ENCODE data around the gene CDC37L1.
A peak's percentile ranks its signal among the peaks of the same experiment; 100 is the strongest.

Gene CDC37L1

DNA sequence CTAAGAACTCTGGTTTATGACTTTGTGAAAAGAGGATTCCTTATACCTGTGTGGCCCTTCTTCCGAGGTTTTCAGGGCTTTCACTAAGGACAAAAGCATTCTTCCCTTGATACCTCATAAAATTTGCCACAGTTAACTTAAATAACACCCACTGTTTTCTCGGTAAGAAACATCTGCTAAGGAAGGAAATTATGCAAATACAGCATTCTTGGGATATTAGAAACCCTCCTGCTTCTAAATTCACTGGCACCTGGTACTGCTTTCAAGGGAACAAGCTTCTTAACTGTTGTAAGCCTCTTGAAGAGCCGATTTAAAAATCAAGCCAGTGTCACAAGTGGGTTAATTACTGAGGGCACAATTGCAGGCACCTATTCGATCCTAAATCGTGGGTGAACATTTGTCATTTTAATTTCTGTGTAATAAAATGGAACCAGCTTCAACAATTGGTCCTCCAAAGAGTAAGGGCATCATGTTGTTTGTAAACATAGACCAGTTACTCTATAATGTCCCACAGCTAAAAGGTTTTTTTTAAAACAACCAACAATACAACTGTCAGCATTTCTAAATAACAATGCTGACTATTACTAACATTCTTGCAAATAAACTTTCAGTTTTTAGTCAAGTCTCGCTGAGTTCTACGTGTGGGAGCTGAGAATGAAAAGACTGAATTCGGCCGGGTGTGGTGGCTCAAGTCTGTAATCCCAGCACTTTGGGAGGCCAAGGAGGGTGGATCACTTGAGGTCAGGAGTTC lies 35.1 kb downstream of the CDC37L1 start:
- DNase-seq (ENCODE audit: low read depth, low spot score): no peak

DNA sequence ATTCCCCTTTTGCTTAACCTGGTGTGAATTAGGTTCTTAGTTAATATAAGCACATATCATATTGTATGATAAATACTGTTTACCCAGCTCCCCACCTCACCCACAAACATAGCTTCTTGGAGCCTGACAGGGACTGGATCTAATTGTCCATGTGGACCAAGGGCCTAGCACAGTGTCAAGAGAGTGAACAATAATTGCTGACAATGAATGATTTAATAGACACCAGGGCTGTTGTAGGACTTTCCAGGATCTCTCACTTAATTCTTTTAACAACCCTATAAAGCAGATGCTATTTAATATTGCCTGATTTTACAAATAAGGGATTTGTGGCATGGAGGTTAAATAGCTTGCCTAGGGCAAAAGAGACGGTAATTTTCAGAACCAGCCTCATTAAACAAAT lies 36.8 kb downstream of the CDC37L1 start:
- no peak for DNase-seq (ENCODE audit: low read depth, low spot score)

DNA sequence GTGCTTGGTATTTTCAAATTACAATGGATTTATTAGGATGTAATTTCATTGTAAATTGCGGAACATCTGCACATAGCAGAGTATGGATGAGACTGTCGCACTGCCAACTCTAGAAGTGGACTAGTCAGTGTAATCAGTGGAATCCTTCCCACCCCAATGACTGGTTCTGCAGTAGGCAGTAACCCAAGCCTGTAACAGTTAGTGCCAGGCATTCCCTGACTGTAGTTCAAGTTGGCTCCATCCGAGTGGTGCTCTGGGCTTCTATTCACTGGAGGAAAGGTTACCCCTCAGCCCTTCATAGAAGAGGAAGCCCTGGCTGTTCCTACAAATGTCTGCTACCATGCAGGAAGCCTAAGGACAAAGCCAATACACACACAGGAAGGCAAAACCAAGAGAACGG lies 38.4 kb downstream of the CDC37L1 start:
- DNase-seq (ENCODE audit: low read depth, low spot score): no peak

DNA sequence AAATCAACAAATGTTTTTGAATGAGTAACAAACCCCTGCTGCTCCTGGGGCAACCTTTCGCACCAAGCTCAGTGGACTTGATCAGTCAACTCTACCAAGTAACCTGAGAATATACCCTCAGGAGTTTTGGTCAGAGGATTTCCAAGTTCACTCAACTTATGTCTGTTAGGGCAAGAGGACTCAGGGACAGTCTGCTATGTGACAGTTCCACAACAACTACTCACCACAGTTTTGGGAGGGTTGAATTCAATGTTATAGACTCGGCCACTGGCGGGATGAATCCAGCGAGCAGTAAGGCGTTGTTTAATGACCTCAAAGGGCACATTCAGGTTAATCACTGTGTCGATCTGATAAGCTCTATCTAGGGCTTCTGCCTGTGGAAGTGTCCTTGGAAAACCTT lies 39.5 kb downstream of the CDC37L1 start:
- DNase-seq (ENCODE audit: low read depth, low spot score): no peak

DNA sequence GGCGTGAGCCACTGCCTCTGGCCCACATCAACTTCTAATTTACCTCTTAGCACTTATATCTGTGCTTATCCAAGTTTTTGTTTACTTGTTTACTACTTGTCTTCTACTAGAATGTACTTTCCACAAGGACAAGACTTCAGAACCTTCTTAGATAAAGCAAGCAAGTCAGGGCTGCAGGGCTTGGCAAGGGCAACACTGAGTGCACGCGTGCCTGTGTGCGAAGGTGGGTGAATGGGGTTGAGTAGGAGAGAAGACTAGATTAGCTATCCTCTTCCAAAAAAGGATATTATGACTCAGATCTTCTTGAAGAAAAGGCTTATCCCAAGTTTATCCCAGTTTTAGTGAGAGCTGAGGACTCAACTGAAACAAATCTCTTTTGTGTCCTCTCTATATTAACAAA lies 42.4 kb downstream of the CDC37L1 start:
- no peak for DNase-seq (ENCODE audit: low read depth, low spot score)

DNA sequence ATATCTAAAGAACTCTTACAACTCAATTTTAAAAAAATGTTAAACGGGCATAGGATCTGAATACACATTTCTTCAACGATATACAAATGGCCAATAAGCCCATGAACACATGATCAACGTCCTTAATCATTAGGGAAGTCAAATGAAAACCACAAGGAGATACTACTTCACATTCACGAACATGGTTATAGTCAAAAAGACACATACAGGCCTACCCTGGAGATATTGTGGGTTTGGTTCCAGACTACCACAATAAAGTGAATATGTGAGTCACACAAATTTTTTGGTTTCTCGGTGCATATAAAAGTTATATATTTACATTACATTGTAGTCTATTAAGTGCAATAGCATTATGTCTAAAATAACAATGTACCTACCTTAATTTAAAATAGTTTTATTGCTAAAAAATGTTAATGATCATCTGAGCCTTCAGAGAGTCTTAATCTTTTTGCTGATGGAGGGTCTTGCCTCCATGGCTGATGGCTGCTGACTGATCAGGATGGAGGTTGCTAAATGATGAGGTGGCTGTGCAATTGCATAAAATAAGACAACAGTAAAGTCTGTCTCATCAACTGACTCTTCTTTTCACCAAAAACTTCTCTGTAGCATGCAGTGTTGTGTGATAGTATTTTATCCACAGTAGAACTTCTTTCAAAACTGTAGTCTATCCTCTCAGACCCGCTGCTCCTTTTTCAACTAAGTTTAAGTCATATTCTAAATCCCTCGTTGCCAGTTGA lies 46.5 kb downstream of the CDC37L1 start:
- DNase-seq (ENCODE audit: low read depth, low spot score): no peak

DNA sequence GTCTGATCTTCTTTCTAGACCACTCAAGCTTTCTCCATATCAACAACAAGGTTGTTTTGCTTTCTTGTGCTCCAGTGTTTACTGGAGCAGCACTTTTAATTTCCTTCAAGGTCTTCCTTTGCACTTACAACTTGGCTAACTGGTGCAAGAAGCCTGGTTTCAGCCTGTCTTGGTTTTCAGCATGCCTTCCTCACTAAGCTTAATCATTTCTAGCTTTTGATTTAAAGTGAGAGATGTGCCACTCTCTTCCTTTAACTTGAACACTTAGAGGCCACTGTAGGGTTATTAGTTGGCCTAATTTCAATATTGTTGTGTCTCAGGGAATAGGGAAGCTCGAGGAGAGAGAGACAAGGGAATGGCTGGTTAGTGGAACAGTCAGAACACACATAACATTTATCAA lies 48.2 kb downstream of the CDC37L1 start:
- no peak for DNase-seq (ENCODE audit: low read depth, low spot score)

DNA sequence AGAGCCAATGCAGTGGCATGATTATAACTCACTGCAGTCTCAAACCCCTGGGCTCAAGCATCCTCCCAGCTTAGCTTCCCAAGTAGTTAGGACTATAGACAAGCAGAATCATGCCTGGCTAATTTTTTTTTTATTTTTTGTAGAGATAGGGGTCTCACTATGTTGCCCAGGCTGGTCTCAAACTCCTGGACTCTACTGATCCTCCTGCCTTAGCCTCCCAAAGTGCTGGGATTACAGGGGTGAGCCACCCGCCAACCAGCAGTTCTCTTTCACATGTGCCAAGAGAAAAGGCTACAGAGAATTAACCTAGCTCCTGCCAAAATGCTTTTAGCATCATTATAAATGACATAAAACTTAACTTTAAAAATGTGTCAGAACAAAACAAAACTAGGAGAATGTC lies 53.5 kb downstream of the CDC37L1 start:
- no peak for DNase-seq (ENCODE audit: low read depth, low spot score)

DNA sequence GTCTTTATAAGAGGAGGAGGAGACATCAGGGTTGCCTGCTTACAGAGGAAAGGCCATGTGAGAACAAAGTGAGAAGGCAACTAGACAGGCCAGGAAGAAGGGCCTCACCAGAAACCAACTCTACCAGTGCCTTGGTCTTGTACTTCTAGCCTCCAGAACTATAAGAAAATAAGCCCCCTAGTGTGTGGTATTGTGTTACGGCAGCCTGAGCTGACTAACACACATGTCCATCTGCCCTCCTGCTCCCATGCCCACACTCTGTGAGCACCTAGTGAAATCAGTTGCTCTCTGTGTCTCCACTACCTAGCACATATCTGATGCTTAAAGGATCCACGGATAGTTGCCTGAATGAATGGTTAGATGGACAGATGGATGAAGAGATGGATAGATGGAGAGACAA lies 54.8 kb downstream of the CDC37L1 start:
- no peak for DNase-seq (ENCODE audit: low read depth, low spot score)

DNA sequence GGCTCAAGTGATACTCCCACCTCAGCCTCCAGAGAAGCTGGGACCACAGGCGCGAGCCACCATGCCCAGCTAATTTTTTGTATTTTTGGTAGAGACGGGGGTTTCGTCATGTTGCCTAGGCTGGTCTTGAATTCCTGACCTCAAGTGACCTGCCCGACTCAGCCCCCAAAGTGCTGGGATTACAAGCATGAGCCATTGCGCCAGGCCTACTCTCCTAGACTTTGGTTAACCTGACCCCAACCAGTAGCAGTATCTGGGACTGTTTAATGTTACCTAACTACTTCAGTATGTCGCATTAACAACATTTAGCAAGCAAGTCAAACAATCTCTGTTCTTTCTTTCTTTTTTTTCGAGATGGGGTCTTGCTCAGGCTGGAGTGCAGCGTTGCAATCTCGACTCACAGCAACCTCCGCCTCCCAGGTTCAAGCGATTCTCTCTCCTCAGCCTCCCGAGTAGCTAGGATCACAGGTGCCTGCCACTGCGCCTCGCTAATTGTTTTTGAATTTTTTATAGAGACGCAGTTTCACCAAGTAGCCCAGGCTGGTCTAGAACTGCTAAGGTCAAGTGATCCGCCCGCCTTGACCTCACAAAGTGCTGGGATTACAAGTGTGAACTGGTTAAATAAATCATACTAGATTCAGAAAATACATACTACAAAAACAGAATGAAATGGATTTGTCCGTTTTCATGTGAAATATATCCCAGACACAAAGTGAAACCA lies 59.7 kb downstream of the CDC37L1 start:
- DNase-seq (ENCODE audit: low read depth, low spot score): no peak

DNA sequence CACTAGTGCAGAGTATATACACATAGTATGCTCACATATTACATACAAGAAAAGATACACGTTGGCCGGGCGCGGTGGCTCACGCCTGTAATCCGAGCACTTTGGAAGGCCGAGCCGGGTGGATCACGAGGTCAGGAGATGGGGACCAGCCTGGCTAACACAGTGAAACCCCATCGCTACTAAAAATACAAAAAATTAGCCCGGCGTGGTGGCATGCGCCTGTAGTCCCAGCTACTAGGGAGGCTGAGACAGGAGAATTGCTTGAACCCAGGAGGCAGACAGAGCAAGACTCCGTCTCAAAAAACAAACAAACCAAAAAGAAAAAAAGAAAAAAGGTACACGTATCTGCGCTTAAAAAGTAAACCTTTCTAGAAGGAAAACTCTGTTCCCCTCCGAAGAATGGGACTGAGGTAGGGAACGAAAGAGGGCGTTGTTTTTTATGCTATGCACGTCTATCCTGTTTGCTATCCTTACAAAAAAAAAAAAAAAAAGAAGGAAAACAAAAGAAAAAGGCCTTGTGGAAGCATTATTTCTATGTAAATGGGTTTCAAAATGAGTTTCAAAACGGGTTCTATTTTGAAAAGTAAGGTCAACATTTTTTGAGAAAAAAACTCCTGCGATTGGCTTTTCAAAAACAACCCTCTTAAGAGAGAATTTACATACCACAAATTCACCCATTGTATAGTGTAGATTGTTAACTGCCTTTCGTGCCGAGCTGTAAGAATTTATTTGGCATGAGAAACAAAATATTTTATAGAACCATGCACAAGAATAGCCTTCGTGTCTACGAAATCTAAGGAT lies 60.4 kb downstream of the CDC37L1 start:
- DNase-seq (ENCODE audit: low read depth, low spot score): no peak

DNA sequence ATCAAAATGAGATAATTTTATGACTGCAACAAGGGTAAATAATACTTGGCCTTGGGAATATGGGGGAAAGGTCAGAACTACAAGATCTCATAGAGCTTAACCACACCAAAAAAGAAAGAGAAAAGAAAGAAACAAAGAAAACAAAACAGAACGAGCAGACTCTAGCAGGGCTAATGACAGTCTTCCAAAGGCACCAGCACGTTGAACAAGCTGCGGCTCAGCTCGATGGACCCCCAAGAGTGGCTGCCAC lies 60.9 kb downstream of the CDC37L1 start:
- no peak for DNase-seq (ENCODE audit: low read depth, low spot score)

DNA sequence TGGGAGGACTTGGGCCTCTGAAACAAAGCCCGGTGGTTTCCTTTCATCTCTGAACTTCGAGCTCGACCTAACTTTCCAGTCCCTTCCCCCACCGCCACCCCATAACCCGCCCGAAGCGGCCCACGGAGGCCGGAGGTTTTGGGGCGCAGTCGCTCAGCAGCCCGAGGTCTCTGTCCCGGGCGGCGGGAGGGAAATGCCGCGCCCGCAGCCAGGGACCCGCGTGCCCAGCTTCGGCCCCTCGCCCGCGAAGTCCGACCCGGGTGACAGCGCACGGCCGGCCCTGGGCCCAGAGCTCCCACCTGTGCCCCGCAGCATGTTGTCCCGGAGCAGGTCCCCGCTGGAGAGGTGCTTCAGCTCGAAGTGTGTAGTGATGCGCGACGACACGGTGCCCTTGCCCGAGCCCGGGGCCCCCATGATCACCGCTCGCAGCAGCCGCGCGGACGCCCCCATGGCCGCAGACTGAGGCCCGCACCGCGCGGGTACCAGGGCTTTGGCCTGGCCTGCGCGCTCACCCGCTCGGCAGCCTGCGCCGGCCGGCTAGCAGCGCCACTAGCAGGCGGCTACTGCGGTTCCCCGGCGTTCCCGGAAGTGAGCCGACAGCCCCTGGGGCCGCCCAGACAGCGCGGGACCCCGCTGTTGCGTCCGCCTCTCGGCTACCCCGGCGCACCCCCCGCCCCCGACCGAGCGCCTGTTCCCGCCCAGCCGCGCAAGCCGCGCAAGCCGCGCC lies 61.4 kb downstream of the CDC37L1 start, which contains the start of gene AK3:
Gene AK3 (minus strand): TSS at position 565 of the 727 bp plus-strand sequence. CDS start 115 bp downstream, at position 450.
- peak; percentile 73 for DNase-seq (ENCODE audit: low read depth, low spot score)

DNA sequence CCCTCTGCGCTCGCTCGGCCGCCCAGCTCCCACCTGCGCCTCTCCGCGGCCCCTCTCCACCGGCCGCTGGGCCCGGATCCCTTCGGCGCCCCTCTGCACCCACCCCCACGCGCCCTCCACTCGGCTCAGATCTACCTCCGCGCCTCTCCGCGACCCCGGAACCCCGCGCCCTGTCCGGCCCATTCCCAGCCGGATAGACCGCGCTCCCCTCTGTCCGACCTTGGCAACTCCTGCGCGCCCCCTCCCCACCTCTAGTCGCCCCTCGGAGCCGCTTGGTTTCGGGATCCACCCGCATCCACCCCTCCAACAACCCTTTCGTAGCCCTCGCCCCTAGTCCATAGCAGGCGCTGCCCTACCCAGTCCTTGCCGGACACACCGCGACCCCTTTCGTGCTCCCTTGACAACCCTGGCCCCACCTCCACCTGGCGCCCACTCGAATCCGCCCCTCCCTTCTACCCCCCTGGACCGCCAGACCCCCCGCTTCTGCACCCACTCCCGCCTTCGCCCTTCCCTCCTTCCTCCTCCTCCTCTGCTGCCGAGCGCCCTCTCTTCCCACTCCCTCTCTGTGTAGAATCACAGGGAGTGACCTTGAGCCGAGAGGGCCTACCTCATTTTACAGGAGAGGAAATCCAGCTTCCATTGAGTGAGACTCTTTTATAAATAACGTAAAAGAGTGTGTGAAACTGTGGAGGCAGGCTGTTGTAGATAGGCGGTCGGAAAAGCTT lies 62.2 kb downstream of the CDC37L1 start:
- DNase-seq (ENCODE audit: low read depth, low spot score): no peak

DNA sequence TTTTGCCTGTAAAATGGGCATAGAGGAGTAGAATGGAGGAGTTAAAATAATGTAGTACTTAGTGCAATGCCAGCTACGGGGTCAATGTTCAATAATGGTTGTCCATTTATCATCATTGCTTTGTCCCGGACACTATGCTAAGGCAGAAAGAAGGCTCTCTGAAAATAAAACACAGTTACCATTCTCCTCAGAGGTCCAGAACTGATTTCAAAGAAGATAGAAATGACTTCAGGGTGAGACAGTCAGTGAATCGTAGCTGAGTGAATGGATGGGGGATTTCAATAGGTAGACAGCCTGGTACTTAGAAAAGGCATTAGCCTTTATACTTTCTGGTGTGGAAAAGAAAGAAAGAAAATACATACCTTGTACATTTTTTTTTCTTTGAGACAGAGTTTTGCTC lies 62.9 kb downstream of the CDC37L1 start:
- no peak for DNase-seq (ENCODE audit: low read depth, low spot score)

DNA sequence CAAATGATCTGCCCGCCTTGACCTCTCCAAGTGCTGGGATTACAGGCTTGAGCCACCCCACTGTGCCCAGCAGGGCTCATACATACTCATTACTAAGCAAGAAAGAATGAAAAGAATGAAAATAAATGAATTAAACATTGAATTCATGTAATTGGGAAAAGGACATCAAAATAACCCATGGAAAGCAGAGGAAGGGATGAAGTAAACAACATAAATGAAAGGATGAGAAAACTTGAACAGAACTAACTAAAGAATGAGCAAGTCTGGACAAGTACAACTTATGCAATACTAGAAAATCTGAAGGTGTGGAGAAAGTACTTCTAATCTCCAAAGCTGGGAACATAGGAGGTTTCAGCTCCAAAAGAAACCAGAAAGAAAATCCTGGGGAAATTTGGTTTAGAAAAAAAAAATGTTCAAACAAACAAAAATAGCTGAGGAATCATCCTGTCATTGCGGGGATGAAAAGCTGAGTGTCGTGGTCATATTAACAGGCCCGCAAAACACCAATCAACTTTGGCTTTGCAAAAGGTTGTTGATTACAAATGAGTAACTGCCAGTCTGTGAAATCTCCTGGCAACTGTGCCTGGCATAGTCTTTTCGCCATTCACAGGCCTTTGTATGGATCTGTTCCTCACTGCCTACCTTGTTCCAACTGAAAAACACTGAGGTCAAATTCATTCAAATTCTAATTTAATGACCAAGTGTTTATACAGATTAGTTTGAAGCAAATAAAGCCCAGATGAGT lies 63.9 kb downstream of the CDC37L1 start:
- DNase-seq (ENCODE audit: low read depth, low spot score): no peak

DNA sequence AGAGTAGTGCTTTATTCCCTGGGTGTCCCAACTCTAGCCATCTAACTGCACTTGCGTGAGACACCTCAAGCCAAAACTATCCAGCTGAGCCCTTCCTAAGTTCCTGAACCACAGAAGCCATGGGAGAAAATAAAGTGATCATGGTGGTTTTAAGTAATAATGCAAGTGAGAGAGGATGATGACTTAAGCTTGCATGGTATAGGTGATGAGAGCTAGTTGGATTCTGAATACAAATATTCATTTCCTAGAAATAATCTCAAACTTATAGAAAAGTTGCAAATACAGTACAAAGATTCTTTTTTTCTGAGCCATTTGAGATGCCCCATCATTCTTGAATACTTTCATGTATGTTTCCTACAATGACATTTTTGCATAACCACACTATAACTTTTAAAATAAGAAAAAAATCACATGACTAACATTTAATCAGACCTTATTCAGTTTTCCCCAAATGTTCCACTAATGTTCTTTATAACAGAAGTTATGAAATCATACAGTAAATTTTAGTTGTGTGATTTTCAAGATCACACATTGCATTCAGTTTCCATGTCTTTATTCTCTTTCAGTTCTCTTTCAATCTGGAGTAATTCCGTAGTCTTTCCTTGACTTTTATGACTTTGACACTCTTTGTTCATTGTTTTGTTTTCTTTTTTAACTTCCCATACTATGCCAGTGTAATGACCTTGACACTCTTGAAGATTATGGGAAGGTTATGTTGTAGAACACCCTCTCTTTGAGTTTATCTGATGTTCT lies 67.1 kb downstream of the CDC37L1 start:
- DNase-seq (ENCODE audit: low read depth, low spot score): no peak

DNA sequence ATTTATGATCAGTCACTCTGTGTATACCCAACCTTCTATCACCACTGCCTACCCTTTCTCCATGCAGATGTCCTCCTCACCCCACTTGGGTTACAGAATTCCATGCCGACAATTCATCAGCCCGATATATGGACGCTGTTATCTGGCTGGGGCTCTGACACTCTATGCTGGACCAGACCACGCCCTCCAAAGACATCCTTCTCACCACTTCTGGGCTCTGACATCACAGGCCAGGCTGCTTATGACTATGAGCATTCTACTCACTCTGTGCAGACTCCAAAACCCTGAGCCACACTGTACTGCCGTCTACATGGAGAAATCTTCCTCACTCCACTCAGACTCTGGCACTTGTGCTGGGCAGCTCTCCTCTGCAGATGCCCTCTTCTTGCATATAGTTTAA lies 69.2 kb downstream of the CDC37L1 start:
- no peak for DNase-seq (ENCODE audit: low read depth, low spot score)

DNA sequence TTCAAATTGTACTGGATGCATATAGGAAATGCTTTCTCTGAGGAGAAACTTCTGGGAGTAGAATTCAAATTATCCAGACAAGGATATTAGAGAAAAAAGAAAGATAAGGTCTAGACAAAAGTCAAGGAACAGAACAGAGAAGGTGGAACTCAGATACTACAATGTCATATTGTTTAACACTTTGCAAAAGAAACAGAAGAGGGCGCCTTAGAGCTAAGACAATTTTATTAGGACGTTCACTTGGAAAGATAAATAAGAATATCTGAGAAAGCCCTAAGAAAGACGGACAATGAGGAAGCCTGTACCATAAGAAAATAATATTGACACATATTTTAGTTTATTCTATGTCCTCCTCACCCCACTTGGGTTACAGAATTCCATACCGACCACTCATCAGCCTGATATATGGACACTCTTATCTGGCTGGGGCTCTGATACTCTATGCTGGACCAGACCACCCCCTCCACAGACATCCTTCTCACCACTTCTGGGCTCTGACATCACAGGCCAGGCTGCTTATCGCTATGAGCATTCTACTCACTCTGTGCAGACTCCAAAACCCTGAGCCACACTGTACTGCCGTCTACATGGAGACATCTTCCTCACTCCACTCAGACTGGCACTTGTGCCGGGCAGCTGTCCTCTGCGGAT lies 70.8 kb downstream of the CDC37L1 start:
- DNase-seq (ENCODE audit: low read depth, low spot score): no peak
